GM19238 (cell line): ENCODE results near the gene ORAI1.
"Not testable (repeated sequence)": the region's sequence is repeated elsewhere in the genome, so short reads cannot be mapped to it uniquely, and the experiment has no call there.

Experiments used
- DNase-seq: peaks from one replicate; pipeline ENCODE4 v3.0.0; 2011; ENCODE audit warnings: low spot score; ENCODE audit not compliant: insufficient read length

Gene ORAI1

DNA sequence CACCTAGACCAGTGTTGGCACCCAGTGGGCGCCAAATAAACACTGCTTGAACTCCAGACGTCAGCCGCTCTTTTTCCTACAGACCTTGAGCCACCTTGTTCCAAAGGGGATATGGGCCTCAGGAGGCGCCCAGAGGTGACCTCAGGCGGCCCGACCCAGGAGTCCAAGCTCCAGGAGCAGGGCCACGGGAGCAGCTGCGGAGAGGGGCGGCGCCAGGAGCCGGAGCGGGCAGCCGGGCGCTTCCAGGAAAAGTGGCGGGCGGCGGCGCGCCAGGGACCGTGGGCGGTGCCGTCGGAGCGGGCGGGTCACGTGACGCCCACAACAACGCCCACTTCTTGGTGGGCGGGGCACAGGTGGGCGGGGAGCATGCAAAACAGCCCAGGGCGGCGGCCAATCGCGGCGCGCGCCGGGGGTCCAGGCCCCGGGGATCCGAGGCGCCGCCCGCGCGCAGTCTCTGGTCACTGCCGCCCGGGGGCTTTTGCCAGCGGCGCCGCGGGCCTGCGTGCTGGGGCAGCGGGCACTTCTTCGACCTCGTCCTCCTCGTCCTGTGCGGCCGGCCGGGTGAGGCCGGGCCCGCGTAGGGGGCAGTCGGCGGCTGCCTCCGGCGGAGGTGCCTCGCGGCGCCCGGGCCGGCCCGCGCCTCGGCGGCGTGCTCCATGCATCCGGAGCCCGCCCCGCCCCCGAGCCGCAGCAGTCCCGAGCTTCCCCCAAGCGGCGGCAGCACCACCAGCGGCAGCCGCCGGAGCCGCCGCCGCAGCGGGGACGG, at the start of gene ORAI1:
Gene ORAI1 (plus strand): TSS at position 444 of the 766 bp plus-strand sequence.
- DNase-seq, result peak; percentile 89

DNA sequence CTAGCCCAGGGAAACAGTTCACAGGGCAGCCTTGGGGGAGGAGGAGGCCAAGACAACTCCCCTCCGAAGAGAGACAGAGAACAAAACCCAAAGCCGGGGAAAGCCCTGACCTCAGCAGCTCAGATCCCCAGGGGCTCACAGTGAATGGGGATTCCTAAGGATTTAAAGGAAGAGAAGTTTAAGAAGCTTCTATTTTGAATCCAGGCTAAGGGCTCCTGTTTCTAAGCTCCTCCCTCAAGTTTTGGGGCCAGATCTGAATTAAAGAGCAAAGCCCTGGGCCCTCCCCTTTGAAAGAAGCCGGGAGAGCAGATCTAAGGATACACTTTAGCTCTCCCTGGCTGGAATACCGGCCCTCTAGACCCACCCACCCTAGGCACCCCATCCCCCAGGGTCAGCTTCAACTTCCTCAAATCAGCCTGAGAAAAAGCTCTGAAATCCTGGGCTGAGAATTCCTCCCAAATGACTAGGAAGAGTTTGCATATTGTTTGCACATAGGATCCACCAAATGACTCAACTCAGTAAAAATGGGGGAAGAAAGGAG, 49.4 kb upstream of the ORAI1 start:
- DNase-seq, result no peak

DNA sequence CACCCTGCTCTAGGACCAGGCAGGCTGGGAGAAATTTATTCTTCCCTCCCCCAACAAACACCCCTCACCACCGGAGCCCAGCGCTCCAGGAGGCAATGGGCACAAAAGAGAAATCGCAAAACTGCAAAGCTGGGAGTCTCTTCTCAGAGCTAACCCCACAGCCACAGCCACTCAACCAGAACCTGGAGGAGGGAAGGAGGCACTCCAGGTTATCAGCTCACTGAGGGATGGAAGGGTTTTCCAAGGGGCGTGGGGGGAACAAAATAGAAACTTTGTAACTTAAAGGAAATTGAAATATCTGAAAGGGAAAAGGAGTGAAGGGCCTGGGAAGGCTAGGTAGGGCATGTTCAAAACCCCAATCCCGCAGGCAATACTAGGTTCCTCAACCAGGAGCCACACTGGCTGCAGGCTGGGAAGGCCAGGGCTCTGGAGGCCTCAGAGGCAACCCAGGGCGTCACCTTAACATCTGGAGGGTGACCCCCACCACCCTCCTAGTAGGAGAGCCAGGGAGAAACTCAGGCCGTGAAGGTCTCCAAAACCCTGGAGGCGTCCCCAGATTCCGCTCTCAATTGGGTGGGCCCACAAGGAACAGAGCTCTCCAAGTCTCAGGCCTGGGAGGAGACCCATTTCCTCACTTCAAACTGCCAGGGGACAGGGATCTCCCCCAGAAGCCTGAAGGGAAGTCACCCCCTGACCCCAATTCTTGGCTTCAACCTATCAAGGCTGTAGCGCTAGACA, 48.7 kb upstream of the ORAI1 start:
- no peak for DNase-seq

DNA sequence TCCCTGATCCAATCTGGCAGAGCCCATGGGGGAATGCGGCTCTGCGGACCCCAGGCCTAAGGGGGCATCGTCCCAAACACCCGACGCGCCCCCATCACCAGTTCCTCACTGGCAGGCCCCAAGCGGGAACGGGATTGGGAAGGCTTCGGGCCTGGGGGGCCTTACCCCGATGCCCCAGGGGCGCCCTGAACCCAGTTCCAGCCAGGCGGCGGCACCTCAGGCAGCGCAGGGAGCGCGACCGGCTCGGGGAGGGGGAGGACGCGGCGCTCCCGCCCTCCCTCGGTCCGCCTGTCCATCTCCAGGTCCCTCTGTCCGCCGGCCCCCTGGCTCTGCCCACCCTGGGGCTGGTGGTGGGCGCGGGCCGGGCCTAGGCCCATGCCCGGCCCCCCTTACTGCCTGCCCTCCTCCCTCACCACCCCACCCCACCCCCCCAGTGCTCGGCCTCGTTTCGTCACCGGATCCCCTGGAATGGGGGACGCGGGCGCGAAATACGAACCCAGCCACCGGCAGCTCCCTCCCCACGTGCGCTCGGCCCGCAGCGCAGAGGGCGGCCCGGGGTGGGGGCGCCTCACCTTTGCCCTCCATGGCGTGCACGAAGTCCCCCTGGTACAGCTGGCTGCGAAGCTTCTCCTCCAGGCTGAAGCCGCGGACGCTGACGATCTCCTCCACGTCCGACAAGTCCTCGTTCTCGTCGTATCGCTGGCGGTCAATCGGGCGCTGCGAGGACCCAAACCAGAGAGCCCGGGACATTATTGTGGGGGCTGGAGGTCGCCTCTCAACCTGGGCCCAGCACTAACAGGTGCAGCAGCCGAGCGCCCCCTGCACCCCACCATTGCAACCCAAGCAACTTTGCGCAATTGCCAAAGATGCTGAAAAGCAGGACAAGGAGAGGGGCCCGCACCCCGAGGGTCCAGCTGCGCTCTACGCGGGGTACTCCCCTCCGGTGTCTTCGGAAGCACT, 47.8 kb upstream of the ORAI1 start:
- no peak for DNase-seq

DNA sequence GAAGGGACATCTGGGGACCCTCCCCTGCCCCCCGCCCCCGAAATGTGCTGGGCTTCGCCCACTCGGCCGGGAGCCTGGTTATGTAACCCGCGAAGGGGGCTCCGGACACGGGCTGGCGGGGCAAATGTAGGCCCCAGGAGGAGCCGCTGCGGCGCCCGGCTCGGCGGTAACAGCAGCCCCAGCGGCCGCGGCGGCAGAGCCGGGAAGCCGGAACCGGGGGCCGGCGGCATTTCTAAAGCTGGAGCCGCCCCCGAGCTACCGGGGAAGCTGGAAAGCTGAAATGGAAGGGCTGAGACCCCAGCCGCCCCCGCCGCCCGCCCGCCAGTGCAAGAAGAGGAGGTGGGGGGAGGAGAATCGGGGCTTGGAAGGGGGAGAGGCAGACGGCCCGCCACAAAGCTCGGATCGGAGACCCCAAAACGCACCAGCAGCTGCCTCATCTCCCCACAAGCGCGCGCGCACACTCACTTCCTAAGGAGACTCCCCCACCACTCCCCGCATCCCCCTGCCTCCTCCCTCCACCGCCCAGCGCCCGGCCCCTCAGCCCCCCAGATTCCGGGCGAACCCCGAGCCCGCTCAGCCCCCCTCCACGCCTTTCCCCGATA, 47.0 kb upstream of the ORAI1 start:
- no peak for DNase-seq

DNA sequence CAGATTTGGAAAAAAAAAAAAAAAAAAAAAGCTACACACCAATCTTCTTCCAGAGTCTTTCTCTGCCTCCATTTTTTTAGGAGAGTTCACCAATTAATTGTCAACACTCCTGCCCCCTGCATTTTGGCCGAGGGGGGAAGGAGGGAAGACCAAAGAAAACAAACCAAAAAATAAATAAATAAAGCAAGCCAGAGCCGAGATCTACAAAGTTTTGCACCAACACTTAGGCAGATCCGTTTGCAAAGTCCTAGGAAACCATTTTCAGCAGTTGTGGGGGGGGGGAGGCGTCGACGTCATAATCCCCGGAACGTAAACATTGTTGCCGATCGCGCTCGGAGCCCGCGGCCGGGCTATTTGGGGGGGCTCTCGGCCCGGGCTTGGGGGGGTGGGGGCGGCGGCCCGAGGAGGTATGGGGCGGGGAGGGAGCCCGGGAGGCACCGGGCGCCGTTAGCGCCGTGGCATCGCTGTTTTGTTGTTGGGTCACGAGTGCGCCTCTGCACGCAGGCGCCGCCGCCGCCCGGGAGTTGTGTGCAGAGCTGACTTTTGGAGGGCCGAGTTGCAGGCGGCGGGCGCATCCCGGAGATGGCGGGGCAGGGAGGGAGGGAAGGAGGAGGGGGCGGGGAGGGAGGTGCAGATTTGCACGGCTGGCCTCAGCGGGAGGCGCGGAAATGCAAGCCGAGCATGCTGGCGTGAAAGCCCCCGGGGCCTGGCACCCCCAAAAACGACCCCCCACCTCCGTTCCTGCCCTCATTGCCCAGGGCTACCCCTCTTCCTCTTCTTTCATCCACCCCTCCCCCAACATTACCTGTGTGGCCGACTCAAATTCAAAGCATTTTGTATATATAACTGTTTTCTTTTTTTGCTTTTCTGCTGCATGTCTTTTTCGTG, 46.1 kb upstream of the ORAI1 start:
- DNase-seq, result peak; percentile 45

DNA sequence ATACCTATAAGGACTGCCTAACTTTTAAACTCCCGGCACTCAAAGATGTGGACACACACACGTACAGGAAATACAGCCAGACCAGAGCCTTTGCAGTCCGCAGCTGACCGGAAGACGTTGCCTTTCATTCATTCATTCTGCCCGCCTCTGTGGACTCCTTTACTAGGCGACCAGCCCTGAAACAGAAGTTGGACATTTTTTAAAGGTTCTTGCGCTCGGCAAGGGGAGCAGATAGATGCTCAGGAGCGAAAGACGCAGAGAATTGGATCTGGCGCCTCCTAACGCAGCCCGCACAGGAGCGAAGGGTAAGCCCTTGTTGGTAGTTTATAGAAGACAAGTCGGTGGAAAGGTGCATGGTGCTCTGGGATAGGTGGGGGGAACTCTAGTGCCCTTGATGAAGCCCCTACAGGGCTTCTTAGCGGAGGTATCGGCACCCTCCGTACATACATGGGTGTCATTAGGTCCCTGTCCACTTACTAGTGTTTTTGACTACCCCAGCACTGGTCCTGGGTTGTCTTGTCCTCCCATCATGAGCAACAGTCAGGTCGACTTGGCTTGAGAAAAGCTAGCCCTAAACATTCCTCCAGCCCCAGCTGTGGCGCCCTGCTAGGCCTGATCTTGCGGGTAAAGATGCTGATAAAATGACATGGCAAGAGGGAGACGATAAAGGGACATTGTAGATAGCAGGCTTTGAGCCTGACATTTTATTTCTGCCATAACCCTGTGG, 45.2 kb upstream of the ORAI1 start, which contains the start of gene KDM2B:
Gene KDM2B (minus strand): TSS at position 65 of the 727 bp plus-strand sequence. CDS start 112 bp downstream, outside the sequence.
- DNase-seq, result no peak

DNA sequence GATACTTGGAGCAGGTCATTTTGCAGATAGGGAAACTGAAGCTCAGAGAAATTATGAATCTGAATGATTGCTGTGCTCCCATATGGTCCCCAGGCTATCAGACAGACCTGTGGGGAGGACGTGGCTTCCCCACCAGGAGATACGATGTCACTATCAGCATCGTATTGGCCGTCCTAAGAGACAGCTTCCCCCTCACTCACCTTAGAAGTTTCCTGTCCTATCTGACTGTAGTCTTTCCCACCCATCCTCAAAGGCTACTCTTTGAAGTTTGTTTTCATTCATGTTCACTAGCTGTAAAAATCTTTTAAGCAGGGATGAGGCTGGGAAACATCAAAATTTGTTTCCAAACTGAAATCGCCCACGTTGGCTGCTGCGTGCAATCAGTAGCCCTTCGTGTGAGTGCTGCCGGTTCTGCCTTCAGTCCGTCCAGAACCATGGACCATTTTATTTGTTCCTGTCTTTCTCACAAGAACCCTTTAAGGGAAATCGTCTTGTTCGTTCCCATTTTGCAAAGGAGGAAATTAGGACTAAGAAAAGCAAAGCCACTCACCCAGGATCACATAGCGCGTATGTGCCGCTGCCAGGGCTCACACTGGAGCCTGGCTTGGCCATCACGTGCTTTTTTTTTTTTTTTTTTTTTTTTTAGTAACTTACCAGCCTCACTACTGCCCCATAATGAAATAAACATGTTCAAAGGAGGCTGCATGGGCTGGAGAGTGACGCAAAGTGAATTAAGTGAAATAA, 44.5 kb upstream of the ORAI1 start:
- no peak for DNase-seq

DNA sequence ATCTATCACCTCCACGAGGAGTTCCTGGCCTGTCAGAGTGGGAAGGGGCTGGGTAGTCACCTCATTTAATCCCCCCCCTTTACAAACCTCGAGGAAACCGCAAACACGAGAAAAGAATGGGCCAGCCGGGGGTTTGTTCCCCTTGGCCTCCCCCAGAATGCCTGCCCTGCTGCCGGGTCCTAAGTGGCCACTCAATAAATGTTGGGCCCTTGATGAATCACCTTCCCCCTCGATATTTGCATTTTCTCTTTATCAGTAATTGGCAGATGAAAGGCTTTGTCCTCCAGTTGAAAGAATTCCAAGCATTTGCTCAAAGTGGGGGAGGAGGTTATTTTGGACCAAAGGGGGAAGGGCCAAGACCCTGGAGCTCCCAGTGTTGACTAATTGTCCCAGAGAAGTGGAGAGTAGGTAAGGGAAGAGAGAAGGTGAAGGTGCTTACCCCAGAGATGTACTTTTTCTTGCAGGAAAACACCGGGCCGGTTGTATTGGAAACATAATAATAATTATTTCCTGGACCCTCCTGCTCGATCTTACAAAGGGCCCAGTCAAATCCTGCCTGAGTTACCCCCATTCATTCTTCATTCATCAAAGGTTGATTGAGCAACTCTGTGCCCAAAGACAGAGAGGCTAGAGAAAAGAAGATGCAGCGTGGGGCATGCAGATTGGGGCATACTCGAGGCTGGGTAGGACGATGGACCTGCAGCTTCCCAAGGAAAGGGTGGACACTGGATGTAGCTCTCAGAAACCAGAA, 43.6 kb upstream of the ORAI1 start:
- no peak for DNase-seq

DNA sequence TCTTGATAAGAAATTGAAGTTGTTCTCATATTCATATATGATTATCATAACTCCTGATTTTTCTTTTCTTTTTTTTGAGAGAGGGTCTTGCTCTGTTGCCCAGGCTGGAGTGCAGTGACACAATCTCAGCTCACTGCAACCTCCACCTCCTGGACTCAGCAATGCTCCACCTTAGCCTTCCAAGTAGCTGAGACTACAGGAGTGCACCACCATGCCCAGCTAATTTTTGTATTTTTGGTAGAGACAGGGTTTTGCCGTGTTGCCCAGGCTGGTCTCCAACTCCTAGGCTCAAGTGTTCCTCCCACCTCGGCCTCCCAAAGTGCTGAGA, 43.0 kb upstream of the ORAI1 start:
- not testable (repeated sequence) for DNase-seq

DNA sequence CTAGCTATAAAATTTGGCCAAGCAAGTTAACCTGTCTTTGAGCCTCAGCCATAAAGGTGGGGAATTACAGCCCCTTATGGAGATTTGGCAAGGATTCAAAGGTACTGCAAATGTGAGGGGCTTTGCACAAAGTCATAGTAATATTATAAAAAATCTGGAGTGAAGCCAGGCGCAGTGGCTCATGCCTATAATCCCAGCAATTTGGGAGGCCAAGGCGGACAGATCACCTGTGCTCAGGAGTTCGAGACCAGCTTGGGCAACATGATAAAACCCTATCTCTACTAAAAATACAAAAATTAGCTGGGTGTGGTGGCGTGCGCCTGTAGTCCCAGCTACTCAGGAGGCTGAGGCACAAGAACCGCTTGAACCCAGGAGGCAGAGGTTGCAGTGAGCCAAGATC, 41.4 kb upstream of the ORAI1 start:
- not testable (repeated sequence) for DNase-seq

DNA sequence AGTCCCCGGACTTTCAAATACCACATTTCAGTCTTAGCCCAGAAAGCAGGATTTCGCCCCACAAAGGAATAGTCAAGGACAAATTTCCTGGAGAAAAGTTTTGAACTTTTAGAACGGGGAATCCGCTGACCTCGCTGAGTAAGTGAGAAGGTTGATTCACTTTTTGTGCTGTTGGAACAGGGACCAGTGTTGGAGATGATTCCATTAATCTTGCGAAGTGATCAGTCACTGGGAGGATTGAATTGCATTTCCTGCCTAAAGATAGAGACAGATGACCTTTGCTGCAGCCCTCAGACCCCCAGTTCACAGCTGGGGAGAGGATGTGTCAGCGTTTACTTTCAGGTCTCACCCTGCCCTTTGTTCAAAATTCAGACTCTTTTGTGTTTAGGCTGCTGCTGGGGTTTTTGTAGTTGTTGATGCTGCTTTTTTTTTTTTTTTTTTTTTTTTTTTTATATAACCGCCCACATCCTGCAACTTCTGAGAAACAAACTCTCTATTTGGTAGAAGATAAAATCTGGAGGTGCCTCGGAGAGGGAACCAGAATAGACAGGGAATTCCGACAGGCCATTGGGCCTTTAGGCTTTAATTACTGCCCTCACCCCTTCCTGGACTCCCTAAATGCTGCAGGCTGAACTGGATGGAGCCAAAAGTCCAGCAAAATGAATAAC, 35.7 kb upstream of the ORAI1 start:
- DNase-seq, result peak; percentile 64

DNA sequence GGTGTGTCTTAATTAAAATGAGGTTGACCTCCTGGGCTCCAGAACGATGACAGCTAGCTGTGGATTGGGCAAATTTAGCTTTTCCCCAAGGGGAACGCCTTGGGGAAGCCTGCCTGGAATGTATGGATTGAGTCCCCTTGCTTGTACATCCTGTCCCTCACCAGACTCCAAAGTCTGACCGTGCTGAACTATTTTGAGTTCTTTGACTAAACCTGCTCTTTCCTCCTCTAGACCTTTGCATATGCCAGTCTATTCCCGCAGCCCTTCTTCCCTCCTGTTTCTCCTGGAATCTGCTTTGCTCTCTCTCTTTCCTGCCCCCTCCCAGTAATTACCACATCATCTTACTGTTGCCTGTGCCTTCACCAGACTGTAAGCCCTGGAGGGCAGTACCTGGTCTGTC, 34.0 kb upstream of the ORAI1 start:
- no peak for DNase-seq

DNA sequence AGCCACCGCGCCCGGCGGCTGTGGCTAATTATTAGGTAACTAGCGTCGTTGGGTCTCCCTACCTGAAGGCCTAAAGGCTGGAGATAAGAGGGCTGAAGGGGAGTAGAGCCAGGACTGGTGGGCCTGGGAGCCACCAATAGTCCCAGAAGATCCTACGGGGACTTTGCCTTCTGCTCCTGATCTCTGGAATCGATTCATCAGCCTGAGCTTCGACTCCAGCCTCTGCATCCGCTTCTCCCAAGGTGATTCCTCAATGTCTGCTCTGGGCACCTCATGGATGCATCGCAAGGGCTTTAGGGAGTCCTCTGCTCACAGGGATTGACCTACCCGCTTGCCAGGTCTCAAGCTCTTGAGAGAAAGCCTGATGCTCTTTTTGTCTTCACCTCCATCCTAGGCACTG, 30.8 kb upstream of the ORAI1 start:
- no peak for DNase-seq

DNA sequence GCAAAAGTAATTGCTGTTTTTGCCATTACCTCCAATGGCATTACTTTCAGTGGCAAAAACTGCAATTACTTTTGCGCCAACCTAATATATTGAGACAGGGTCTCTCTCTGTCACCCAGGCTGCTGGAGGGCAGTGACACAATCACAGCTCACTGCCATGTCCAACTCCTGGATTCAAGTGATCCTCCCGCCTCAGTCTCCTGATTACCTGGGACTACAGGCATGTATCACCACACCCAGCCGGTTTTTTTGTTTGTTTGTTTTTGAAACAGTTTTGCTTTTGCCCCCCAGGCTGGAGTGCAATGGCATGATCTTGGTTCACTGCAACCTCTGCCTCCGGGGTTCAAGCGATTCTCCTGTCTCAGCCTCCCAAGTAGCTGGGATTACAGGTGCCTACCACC, 29.8 kb upstream of the ORAI1 start:
- DNase-seq, result no peak

DNA sequence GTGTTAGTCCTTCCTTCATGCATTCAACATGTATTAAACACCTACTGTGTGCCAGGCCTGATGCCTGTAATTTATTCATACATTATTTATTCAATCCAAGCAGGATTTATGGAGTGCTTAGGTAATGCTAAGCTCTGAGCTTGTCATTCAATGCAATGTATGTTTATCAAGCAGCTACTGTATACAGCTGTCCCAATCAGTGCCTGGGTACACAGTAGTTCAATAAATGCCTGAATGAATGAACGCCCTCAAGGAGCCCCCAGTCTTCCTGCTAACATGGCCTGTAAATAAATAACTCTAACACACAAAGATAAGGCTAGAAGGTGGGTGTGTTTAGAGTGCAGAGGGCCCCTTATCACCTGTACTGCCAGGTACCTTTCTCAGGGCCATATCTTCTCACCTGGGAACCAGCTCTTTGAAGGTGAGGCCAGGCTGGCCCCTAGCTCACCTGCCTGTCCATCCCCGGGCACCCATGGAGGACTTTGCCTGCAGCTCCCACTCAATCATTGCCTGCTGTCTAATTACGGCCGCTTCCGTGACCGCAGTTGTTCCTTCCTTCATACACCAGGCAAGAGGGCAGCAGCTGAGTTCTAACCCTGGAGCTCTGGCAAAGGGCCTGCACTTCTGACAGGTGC, 25.5 kb upstream of the ORAI1 start:
- DNase-seq, result no peak

DNA sequence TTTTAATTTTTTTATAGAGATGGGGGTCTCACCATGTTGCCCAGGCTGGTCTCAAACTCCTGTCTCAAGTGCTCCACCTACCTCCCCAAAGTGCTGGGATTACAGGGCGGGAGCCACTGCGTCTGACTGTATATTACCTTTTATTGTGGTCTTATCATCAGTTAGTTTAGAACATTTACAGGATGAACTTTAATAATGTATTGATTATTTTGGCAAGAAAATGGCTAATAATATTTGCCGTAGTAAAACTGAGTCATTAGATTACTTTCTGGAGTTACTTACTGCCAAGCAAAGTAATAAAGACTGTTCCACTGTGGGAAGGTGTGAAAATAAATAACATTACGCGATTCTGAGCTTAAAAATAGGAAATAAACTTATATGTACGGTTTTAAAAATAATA, 23.6 kb upstream of the ORAI1 start:
- DNase-seq, result no peak
